HFF-Myc (cell line): ENCODE results near the gene OLFML2A.

Experiments used
- DNase-seq: peaks from one replicate; pipeline ENCODE4 v3.0.0-alpha.2; 2011; ENCODE audit warnings: low read depth; ENCODE audit errors: extremely low read depth
- H3K4me3 ChIP-seq: replicated peaks from 2 replicates; pipeline ENCODE4 v1.5.1; 2011; ENCODE audit warnings: low read depth, mild to moderate bottlenecking, control low read depth, low read length
- TF ChIP-seq, protein P1 (sequence below): IDR thresholded peaks from 2 replicates; pipeline ENCODE4 v1.5.1; 2012; ENCODE audit warnings: mild to moderate bottlenecking, low read depth, low read length, control low read depth; ENCODE audit errors: missing control alignments

The OLFML2A gene

GRCh38 chr9:124754289-124754688 lies 22.6 kb upstream of the OLFML2A start:
- no peak for DNase-seq
- no peak overlapping the region for H3K4me3 ChIP-seq
- TF ChIP-seq, protein P1, sequence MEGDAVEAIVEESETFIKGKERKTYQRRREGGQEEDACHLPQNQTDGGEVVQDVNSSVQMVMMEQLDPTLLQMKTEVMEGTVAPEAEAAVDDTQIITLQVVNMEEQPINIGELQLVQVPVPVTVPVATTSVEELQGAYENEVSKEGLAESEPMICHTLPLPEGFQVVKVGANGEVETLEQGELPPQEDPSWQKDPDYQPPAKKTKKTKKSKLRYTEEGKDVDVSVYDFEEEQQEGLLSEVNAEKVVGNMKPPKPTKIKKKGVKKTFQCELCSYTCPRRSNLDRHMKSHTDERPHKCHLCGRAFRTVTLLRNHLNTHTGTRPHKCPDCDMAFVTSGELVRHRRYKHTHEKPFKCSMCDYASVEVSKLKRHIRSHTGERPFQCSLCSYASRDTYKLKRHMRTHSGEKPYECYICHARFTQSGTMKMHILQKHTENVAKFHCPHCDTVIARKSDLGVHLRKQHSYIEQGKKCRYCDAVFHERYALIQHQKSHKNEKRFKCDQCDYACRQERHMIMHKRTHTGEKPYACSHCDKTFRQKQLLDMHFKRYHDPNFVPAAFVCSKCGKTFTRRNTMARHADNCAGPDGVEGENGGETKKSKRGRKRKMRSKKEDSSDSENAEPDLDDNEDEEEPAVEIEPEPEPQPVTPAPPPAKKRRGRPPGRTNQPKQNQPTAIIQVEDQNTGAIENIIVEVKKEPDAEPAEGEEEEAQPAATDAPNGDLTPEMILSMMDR = peak; percentile 54

- TF ChIP-seq, protein P1 = no peak
- DNase-seq = no peak
- H3K4me3 ChIP-seq = no peak overlapping the region
Measured at GRCh38 chr9:124755061-124755460, 21.9 kb upstream of the OLFML2A start.

GRCh38 chr9:124756011-124756410 lies 20.9 kb upstream of the OLFML2A start:
- TF ChIP-seq, protein P1 = no peak
- DNase-seq = no peak
- H3K4me3 ChIP-seq = no peak overlapping the region

DNA sequence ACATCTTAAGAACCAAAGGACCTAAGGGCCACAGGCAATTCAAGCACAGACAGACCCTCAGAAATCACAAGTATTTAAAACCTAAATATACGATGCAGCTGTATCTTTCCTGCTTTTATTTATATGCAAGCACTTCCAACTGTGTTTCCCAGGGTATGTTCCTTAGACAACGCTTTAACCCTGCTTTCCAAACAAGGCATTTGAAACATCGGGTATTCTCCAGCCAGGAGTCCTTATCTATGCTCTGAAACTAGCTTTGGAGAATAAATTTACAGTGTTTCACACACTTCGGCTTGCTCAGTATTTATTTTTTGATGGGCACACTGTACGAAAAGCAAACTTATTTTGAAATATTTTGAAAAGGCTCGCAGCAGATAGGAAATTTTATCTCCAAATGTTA lies 19.3 kb upstream of the OLFML2A start:
- no peak overlapping the region for H3K4me3 ChIP-seq
- TF ChIP-seq, protein P1 = no peak
- DNase-seq = no peak

GRCh38 chr9:124758061-124758460 lies 18.9 kb upstream of the OLFML2A start:
- no peak overlapping the region for H3K4me3 ChIP-seq
- TF ChIP-seq, protein P1 = no peak
- no peak for DNase-seq

- TF ChIP-seq, protein P1 = no peak
- no peak overlapping the region for H3K4me3 ChIP-seq
- no peak for DNase-seq
Measured at GRCh38 chr9:124758691-124759090, 18.2 kb upstream of the OLFML2A start.

- no peak for DNase-seq
- no peak overlapping the region for H3K4me3 ChIP-seq
- TF ChIP-seq, protein P1 = no peak
Measured at GRCh38 chr9:124759327-124759726, 17.6 kb upstream of the OLFML2A start.
